GM21360 (cell line): Measurements from ENCODE around the gene AMBP.

ENCODE experiments used
- ATAC-seq: cut with Tn5 transposase; IDR thresholded peaks from one replicate; pipeline ENCODE4 v1.9.1; 2021; ENCODE audit warnings: mild to moderate bottlenecking, moderate library complexity; ENCODE audit not compliant: unreplicated experiment

The AMBP gene

DNA sequence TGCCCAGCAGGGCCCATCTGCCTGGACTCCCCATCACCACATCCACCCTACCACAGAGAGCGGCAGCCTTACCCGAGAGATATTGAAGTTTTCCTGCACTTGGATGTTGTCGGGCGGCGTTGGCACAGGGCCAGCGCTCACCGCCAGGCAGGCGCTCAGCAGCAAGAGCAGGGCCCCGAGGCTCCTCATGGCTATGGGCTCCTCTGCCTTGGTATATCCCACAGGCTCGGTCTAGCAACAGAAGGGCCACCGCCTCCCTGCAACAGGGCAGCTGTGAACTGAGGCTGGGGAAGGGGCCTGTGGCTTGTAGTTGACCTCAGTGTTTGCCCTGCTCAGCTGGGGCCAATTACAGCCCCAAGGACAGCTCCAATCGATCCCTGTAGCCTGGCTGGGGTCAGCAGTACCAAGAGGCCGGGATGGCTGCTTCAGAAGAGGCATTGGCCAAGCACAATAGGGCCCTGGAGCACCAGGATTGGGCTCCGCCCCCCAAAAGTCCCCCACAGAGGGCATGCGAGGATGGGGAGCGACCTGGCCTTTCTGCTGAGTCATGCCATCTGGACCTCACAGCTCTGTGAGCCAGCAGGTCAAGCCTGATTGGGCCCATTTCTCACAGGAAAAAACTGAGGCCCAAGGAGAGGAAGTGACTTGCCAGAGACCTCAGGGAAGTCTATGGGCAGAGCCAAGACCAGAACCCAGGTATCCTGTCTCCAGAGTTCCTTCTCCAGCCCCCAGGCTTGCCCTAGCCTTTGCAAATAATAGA lies at the start of gene AMBP:
Gene AMBP, minus strand, starts transcription at position 280 of the 760 bp plus-strand sequence. Its CDS starts 91 bp downstream, at position 189.
- no peak for ATAC-seq

DNA sequence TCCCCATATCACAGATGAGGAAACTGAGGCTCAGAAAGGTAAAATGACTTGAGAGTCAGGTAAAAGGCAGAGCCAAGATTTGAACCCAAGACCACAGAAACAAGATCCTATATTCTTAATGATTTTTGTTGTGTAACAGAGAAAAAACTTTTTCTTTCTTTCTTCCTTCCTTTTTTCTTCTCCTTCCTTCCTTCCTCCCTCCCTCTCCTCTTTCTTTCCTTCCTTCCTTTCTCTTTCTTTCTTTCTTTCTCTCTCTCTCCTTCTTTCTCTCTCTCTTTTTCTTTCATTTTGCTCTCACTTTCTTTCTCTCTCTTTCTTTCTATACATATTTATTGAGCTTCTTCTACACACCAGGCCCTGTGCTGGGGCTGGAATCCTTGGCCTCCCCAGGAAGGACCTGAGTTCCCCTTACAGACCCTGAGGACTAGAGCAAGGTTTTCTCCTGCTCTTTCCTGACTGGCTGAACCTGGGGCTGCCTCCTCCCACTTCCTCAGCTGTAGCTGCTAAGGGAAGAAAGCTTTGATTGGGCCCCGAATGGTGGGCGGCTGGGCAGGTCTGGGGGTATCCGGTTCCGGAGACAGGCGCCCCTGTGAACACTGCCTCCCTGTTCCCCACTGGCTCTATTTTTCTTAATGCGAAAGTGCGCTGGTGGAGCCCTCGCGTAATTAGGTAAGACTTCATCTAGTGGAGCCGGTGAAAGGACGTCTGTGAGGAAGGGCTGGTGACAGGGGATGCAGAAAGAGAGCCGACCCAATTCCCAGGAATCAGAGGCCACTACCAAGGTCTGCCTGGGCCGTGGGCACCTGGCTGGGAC lies 48.4 kb upstream of the AMBP start:
- no peak for ATAC-seq

DNA sequence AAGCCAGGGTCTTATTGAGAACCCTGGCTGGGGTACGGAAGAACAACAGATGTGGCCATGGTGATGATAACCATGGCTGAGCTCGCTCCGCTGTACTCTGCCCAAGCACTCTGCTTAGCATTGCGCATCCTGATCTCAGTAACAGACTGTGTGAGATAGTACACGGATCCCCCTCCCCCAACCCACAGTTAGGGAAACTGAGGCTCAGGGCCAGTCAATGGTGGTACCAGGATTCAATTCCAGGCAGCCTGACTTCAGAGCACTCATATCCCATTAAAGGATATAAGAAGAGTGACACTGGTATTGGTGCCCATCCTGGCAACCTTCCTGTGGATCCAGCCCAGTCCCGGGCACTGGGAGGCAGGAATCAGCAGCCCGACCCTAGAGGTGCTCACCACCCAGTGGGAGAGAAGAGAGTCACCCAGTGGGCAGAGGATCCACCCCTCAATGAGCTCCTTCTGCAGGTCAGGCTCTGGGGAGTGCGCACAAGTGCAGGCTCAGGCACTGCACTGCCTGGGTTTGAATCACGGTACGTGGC lies 47.4 kb upstream of the AMBP start:
- no peak for ATAC-seq

DNA sequence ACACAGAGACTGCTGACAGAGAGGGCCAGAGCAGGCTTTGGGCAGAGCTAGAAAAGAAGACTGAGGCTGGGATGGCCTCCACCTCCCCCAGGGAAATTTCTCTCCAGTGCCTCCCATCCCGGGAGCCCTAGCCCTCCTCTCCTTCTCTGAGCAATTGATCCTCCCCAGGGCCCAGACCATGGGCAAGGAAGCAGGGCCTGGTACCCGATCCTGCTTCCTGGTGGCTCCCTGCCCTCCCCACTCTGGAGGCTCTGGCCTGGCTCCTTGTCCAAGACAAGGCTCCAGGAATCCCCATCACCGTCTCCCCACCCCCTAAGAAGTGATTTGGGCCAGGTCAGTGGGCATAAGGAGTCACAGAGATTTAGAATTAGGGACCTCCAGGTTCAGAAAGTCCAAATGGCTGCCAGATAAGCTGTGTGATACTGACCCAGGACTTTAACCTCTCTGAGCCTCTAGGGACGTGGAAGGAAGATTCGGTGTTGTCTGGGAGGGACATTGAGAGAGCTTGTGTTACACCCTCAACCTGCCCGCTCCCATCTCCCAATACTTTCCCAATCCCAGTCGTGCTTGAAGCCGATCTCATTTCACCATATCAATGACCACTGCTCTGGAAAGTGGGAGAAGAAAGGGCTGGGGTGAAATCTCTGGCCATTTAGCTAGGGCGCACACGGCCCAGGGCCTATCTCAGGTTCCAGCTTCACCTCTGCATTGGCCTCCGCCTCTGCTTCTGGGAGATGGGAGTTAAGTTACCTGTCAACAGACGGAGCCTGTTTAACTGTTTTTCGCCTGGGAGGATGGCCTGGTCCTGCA lies 46.8 kb upstream of the AMBP start:
- ATAC-seq = no peak

DNA sequence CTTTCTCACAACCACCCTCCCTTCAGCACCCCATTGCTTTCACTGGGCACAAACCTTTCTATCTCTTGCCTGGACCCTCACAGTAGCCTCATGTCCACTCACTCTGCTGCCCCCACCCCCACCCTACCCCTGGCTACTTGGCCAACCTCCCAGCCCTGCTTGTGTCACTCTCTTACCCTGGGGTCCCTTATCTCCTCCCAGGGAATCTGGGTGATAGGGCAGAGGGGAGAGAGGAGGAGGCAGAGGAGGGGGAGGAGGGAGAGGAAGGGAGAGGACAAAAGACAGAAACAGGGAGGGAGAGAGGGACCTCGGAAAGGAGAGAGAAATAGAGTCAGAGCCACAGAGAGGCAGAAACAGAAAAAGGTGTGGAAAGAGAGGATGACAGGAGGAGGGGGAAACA lies 46.0 kb upstream of the AMBP start:
- no peak for ATAC-seq

DNA sequence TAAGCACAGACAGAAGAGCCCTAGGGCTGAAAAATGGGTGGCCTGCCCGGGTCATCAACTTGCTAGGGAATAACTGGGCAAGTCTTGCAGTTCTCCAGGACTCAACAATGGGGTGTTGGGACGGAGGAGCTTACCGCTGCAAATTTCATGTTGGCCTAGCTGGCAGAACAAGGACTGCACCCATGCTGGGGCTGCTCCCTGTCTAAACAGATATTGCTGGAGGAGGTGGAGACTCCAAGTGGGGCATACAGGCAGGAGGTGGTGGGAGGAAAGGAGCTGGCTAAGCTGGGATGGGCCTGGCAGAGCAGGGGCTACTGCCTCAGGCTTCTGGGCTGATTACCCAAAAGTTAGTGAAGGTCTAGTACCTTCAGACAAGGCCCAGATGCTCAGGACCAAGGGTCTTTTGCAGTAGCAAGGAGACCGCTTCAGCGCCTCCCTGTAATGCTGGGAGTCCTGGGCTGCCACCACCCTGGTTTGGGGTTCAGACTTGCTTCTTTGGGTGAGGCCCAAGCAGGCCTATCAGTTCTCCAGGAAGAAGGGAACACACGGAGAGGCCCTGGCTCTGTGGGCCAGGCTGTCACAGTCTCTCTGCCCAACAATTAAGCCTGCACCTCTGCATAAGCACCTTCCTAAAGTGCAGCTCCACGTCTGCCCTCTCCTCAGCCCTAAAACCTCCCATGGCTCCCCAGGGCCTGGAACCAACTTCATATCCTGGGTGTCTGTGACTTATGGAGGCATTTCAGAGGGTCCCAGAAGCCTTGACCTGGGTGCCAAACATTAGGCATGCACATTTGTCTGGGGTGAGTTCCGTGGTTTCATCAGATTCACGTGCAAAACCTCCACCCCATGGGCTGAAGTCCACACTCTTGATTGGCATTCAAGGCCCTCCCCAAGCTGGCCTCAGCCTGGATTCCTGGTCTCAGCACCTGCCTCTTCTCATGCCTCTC lies 45.2 kb upstream of the AMBP start:
- no peak for ATAC-seq

DNA sequence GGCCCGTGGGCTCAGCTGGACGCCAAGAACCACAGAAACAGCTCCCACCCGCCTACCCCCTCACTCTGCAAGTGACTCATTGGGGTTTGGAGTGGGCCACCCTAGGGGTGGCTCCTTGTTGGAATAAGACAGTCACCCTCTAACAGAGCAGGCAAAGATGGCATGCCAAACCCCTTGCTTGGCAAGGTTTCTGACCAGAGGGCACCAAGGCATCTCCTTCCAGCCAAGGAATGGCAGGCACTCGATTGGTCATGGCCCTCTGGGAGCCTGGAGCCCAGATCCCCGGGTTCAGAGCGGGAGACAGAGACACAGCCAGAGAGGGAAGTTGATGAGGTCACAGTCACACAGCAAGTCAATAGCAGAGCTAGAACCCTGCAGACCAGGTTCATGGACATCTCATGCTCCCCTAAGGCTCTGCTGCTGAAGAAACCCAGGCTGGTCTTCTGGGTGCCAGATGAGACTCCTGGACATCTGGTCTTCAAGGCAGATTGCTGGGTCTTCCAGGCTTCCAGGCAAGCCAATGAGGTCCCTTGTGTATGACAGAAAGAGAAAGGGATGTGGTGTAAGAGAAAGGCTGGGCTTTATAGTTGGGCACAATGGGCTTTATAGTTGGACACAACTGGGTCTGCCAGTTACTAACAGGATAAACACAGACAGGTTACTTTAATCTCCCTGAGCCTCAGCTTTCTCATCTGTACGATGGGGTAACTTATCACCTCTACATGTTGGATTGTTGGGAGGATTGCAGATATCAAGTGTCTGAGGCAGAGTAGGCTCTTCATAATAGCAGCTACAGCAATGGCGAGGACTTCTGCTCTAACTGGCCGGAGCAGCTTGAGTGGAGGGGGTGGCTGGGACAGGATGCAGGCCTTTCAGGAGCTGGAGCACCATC lies 44.3 kb upstream of the AMBP start:
- no peak for ATAC-seq

DNA sequence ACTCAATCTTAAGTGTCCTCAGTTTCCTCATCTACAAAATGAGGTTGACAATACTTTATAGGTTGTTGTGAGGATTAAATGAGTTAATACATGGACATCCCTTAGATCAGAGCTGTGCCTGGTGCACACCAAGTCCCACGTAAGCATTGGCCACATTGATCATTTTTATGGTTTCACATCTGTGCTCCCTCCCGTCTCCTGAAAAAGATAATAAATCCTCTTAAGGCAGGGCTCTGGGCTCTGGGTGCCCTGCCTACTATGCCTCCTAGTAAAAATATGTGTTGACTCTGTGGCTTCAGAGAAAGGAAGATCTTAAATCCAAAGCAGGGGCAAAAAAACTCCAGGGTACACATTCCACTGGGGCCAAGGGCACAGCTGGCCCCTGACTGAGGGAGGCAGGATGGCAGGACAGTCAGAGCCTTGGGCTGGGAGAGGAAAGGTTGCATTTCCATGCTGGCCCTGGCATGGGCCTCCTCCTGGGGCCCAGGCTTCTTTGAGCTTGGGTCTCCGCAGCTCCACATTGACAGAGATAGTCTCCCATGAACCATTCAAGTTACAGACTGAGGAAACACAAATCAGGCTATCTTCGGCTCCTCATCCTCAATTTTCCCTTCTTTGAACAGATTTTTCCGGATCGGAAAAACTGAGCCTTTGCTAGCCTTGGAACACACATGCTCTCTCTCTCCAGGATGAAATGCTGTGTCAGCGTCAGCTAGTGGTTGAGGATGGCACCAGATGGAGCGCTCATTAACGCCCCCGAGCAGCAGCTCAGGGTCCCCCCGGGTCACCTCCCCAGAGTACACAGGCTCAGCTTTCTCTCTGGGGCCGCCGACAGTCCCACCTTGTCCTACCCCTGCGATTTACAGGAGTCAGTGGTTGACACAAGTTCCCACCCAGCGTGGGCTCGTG lies 43.4 kb upstream of the AMBP start:
- no peak for ATAC-seq

DNA sequence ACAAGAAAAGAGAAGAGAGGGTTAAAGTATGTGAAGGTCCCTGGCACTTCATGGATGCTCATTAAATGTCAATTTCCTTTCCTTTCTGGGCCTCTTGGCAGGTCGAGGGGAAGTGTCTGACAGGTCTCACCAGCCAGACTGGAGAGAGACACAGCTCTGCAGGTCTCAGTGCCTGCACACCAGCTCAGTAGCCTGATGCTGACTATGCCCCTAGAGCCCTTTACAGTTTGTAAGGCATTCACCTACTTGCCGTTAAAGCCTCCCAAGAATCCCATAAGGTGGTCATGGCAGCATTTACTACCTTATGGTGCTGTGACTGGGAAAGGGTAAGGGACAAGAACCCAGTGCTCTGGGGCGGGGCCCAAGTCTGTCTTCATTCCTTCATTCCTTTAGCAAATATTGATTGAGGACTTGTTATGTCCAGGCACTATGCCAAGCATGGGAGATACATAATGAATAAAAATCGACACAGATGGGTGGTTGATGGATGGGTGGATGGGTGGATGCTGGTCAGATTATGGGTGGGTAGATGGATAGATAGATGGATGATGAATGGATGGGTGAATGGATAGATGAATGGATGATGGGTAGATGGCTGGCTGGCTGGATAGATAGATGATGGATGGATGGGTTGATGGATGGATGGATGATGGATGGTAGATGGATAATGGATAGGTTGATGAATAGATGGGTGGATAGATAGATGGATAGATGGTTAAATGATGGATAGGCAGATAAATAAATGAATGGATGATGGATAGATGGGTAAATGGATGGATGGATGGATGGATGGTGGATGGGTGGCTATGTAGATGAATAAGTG lies 42.3 kb upstream of the AMBP start:
- ATAC-seq = no peak

DNA sequence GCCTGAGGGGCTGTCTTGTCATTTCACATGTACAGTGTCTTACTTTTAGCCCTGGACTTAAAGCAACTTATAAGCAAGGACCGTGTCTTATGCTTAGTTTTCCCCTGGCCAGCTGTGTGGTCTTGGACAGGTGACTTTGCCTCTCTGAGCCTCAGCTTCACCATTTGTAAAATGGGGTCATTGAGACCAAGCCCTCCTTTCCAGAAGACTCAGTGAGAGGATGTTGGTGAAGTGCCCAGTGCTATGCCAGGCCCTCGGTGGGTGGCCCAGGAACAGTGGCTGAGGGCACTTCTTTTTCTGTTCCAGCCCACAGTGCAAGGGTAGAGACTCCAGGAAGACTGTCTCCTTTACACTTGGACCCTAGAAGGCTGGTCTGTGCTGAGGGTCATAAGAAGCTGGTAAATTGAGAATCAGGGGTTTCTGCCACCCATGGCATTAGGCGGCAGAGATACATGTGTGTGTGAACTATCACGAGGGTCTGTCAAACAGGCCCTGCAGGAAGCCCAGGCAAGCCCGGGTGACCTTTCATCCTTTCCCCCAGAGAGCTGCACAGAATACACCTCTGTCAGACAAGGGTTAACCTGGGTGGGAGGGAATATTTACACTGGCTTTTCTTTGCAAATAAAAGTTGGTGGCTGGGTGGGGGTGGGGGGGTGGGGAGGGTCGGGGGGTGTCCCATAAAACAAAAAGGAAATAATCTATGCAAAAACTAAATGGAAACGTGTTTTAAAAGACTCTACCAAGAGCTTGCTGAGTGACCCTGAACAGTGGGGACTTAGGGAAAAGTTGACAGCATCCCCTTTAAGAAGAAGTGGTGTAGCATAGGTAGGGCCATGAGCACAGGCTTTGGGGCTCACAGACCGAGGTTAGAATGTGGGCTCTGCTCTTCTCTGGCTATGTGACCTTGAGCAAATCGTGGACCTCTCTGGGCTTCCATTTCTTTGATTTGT lies 41.4 kb upstream of the AMBP start:
- no peak for ATAC-seq

DNA sequence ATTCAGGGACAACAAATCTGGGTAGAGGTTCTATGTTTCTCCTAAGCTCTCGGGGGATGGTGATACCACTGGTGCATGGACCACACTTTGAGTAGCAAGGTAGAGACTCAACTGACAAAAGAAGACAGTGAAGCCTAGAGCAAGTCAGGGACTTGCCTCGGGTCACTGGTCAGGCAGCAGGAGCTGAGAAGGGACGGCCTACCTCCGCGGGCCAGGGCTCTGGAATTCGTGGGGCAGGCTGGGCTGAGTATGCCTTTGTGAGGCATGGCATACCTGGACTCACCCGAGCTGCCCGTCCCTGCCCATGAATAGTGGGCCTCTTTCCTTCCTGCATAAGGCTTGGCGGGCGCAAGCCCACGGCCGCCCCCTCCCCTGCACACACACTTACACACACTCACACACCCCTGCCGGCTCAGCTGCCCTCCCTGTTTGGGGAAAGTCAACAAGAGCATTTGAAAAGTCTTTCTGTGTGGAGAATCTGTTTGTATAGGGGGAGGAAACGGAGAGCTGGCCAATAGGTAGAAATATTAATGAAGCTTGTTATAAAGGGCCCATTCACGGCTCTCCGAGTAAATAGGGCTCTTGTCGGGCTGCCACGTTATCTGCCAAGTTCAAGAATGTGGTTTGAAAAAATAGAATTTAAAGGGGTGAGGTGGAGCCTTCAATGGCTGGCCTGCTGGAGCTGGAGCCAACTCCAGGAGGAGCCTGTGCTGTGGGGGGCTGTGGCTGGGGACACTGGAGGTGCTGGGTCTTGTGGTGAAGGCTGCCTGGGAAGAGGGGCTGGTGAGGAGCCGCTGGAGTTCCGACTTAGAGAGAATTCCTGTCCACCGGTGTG lies 40.1 kb upstream of the AMBP start:
- ATAC-seq = no peak

DNA sequence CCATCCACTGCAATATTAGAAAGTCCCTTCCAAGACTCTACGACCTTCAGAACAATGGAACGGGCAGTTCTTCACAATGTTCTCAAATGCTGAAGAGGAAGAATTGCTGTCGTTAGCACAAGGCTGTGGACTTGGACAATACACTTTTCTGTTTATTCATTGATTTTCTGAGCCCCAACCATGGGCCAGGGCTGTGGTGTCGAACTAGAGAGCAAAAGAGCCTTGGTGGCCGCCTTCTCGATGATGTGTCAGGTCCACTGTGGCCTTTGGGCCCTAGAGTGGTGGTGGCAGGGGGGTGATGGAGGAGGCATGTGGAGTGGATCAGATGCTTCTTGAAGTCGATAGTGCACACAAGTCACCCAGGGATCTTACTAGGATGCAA lies 39.5 kb upstream of the AMBP start:
- no peak for ATAC-seq

DNA sequence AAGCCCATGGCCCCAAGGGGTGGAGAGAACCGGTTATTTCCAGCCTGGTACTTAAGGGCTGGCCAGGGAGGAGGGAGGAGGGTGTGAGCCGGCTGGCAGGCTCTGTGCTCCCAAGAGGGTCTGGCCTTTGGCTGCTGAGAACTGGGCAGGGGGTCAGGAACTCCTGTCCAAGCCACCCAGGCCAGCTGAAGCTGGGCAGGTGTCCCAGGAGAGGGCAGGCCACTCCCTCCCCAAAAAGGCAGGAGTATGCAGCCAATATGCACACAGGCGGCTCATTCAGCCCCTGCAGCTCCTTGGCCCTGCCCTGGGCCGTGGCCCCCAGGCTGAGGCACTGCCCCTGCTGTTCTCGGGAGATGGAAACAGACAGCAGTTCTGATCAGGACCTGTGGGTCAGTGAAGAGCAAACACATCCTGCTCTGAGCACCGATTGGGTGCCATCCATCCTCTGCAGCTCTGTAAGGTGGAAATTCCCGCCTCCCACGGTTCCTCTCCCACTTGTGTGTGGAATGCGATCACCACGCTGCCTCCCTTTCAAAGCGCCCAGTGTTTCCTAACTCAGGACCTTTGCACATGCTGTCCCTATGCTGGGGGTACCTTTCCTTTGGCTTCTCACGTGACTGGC lies 38.1 kb upstream of the AMBP start:
- no peak for ATAC-seq

DNA sequence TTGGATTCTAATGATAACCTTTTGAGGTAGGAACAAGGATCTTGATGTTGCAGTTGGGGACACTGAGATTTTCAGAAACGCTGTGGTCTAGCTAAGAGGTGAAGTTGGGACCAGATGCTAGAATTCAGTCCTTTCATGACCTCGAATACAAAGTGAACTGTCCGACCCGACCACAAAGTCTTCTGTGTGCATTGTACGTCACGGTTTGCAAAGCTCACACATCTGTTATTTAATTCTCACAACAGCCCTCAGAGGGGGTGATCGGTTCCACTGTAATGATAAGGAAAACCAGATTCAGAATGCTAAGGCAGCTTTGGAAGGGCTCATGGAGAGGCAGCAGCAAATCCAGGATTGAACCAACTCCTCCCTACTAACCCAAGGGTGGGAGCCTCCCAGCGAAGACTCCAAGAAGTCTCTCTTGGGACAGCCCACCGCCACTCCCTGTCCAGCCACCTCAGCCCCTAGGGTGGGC lies 37.6 kb upstream of the AMBP start:
- ATAC-seq = no peak

DNA sequence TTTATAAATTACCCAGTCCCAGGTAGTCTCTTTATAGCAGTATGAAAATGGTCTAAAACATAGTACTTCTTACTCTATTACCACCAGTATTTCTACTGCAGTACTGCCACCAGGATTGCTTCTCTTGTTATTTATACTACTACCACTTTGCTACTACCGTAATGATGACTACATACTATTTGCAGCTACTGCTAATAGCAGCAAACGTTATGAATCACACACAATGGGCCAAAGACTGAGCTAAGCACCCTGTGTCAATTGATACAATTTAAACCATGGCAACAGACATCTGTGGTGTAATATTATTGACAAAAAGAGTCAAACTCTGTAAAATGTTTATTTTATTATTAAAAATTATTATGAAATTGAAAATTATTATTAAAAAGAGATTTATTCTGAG lies 36.3 kb upstream of the AMBP start:
- no peak for ATAC-seq
